ENCODE results near the gene KRT6B.
"Not testable (repeated sequence)": the region's sequence is repeated elsewhere in the genome, so short reads cannot be mapped to it uniquely, and the experiment has no call there.

Gene KRT6B

DNA sequence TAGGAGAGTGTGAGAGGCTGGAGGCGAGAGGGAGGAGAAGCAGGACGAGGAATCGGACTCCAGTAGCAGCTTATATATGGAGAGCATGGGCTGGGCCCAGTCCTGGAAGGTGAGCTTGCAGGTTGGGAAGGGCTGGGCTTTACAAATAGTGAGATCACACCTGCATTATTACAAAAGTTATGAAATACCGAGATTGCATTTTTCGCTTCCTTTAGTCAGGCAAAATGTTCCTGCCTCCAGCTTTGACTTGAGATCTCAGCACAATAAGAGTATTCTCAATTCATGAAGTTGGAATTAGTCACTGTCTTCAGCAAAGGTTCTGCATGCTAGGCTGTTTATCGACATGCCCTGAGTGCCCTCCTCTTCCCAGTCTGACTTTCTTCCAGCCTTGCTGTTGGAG is at the start of gene KRT6B:
Gene KRT6B, minus strand, starts transcription at position 46 of the 400 bp plus-strand sequence. CDS start 68 bp downstream, outside the sequence.
- DNase-seq = no peak

GRCh38 chr12:52501490-52501889 is 49.5 kb upstream of the KRT6B start:
- no peak for DNase-seq

DNA sequence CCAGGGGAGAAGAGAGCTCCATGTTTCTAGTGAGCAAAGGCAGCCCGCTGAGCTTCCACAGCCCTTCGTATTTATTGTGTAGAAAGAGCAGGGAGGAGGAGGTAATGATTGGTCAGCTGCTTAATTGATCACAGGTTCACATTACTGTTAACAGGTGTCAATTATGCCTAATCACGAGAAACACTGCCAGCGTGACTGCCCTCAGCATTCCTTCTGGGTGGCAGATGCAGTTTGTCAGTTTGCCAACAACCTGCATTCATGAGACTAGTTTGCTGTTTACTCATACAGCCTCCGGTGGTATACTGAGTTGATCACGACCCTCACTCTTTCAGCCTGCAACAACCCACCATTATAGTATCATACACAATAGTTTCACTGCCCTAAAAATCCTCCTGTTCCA is 48.6 kb upstream of the KRT6B start:
- DNase-seq = not testable (repeated sequence)

- no peak for DNase-seq
These were observed 48.0 kb upstream of the KRT6B start for GRCh38 chr12:52499806-52500560.

- no peak for DNase-seq
These were observed 47.0 kb upstream of the KRT6B start for GRCh38 chr12:52498946-52499345.

DNA sequence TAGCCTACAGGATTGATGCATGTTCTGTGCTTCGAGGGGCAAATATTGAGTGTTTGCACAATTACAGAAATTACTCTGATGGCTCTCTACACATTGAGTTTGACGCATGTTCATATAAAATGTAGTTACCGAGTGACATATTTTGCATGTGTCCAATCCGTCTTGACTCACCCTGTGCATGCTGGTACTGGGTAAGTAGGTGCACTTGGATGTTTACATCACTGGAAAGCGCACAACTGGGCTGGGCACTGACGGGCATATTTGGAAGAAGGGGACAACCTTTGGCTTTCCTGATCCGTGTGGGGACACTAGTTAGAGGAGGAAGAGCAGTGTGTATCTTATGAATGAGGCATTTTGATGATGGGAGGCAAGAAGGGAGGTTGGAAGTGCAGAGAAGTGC is 46.0 kb upstream of the KRT6B start:
- DNase-seq = no peak

GRCh38 chr12:52496590-52497071 is 44.7 kb upstream of the KRT6B start:
- no peak for DNase-seq

DNA sequence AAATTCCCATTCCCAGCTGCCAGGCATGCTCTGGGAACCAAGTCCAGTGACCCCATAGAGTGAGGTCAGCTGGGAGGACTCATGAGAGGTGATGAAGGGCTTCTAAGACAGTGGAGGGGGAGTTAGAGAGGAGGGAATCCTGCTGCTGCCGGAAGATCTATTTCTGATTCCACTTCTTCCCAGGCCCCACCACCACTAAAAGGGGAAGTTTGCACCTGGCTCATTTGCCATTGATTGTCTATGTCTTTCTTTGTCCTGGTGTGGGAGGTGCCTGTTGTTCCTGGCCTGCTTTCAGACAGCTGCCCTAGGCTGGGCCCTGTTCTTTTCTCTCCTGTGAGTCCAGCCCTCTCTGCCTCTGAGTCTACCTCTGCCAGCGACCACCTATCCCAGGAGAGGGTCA is 44.1 kb upstream of the KRT6B start:
- no peak for DNase-seq

GRCh38 chr12:52495389-52495788 is 43.4 kb upstream of the KRT6B start:
- no peak for DNase-seq

DNA sequence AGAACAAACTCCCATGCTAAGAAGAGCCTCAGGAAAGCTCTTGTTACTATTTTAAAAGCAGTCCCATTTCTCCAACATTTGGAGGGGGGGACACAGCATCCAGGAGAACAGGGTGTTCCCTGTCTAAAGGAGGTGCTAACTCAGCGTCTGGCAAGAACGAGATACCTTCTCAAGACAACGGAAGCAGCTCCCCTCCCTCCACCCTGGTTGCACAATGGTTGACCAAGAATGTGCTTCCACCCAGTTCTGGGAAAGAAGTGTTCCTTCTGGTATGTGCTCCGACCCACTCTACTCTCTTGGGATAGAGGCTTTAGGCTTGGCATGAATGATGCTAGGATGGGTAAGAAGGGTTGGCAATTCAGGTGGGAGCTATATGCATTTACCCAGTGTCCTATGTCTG is 42.6 kb upstream of the KRT6B start:
- DNase-seq = no peak

DNA sequence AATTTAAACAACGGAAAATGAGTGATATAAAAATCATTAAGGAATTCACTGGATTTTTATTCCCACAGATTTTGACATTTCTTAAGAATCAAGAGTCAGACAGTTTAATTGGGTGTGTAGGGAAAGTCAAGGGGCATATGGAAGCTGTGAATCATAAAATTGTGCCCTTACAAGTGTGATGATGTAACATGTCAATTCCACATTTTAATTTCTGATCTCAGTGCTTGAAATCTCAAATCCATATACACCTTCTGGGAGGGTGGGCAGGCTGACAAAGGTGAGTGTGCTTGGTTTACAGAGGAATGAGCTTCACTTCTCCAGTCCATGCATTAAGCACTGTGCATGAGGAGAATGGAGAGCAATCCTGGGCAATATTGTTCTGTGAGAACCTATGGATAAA is 42.2 kb upstream of the KRT6B start:
- no peak for DNase-seq

DNA sequence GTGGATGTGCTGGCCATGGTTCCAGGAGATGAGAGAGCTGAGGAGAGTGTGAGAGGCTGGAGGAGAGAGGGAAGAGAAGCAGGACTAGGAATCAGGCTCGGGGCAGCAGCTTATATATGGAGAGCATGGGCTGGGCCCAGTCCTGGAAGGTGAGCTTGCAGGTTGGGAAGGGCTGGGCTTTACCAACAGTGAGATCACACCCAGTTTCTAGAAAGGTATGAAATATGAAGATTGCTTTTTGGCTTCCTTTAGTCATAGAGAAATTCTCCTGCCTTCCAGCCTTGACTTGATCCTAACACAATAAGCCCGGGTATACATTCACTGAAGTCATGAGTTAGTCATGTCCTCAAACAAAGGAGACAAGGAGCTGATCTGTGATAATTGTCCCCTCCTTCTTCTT is 41.2 kb upstream of the KRT6B start, which contains the start of gene KRT6A:
Gene KRT6A, minus strand, starts transcription at position 86 of the 400 bp plus-strand sequence. Its CDS starts 69 bp downstream, at position 17.
- no peak for DNase-seq

- DNase-seq = not testable (repeated sequence)
These were observed 40.5 kb upstream of the KRT6B start for GRCh38 chr12:52492405-52492804.

DNA sequence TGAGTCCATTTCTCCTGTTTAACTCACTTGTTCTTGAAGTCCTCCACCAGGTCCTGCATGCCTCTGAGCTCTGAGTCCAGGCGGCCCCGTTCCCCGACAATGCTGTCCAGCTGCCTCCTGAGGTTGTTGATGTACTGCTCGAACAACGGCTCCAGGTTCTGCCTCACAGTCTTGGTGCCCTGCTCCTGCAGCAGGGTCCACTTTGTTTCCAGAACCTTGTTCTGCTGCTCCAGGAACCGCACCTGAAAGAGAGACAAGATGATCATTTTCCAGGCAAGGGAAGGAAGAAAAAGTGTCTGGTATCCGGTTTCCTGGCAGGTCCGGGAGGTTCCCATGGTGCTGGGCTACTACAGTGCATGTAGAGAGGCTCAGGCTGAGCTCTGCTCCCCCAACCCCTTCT is 39.5 kb upstream of the KRT6B start:
- DNase-seq = not testable (repeated sequence)

DNA sequence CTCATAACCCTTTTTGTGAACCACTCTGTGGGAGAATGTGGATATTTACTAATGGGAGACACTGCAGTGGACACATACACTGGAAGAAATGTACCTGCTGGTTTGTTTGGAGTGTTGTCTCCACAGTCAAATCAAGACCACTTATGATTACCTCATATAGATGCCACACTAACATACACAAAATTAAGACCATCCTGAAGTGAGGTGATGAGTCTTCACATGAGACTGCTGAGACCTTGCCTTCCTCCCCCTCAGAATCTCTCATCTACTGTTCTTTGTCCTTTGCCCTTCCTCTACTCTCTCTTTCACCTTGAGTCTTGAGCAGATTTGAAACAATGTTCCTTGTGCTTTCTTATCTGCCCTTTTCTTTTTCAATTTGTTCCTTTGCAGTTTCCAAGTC is 36.8 kb upstream of the KRT6B start:
- DNase-seq = no peak

DNA sequence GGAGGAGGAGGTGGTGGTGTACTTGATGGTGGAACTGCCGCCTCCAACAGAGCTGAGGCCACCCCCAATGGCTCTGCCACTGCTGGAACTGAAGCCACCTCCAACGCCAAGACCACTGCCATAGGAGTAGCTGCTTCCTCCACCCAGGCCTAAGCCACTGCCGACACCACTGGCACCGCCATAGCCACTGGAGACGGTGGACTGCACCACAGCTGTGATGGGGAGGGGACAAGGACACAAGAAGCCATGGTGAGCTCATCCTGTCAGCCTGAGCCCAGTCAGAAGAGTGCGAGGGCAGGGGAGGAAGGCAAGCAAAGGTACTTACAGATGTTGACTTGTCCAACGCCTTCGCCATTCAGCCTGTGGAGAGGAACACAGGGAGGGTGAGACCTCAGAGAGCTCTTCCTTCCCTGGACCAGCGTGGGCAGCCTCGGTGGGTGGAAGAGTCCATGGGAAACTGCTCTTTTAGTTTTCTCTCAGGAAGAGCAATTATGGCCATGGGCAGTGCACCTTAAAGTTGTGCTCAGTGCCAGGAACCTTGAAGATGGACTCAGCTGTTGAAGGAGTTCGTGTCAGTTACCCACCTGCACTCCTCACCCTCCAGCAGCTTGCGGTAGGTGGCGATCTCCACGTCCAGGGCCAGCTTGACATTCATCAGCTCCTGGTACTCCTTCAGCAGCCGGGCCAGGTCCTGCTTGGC is 35.9 kb upstream of the KRT6B start:
- not testable (repeated sequence) for DNase-seq

- no peak for DNase-seq
These were observed 35.3 kb upstream of the KRT6B start for GRCh38 chr12:52487211-52487610.

DNA sequence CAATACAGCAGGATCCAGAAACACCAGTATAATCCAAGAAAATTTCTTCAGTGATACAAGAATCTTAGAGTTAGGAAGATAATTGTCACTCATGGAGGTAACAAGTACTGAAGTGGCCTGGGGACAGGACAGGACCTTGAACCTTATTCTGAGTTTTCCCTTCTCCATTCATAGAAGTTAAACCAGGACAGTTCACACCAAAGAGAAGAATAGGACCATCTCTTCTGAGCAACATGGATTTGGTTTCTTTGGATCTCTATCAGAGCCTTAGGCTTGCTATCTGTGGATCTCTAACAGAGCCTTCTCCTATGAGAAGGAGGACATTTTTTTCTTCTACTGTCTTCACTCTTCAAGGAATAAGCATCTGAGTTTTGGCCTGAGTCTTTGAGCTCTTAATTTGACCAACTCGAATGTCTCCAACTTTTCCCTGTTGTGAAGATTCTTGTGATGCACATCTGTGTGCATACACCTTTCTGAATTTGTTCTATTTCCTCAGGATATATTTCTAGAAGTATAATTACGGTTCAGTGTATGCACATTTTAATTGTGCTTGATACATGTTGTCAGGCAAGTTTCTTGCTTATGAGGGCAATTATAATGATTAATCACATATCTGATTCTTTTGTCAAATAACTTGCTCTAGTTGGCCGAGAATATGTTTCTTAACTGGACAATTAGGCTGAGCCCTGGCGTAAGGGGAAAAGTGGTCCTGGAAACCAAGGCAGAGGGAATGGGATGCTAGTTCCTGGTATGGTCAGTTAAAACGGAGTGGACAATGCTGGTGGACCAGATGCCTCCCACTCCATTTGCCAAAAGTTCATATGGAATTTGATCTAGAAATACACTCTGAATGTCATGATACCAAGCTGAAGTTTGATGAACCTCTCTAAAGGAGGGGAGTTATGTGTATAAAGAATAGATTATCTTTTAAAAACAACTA is 34.5 kb upstream of the KRT6B start:
- no peak for DNase-seq

DNA sequence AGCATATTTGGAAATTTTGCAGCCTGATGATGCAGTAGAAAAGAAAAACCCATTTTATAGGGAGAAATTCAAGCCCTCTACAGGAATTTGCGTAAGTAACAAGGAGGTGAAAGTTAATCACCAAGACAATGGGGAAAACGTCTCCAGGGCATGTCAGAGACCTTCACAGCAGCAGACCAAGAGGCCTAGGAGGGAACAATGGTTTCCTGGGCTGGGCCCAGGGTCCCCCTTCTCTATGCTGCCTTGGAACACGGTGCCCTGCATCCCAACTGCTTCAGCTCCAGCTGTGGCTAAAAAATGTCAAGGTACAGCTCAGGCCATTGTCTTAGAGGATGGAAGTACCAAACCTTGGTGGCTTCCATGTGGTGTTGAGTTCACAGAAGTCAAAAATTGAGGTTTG is 28.1 kb upstream of the KRT6B start:
- DNase-seq = no peak

DNA sequence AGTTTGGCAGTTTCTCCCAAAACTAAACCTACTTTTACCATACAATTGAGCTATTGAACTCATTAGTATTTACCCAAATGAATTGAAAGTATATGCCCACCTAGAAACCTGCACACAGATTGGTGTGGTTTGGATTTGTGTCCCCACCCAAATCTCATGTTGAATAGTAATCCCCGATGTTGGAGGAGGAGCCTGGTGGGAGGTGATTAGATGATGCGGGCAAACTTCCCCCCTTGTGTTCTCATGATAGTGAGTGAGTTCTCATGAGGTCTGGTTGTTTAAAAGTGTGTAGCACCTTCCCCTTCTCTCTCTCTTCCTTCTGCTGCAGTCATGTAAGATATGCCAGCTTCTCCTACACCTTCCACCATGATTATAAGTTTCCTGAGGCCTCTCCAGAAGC is 25.7 kb upstream of the KRT6B start:
- no peak for DNase-seq

- no peak for DNase-seq
These were observed 22.3 kb upstream of the KRT6B start for GRCh38 chr12:52474212-52474611.

DNA sequence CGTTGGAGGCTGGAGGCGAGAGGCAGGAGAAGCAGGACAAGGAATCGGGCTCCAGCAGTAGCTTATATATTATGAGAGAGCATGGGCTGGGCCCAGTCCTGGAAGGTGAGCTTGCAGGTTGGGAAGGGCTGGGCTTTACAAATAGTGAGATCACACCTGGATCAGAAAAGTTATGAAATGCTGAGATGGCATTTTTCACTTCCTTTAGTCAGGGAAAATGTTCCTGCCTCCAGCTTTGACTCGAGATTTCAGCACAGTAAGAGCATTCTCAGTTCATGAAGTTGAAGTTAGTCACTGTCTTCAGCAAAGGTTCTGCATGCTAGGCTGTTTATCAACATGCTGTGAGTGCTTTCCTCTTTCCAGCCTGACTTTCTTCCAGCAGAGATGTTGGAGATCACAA is 21.8 kb upstream of the KRT6B start, which contains the start of gene KRT6C:
Gene KRT6C, minus strand, starts transcription at position 38 of the 400 bp plus-strand sequence. CDS start 68 bp downstream, outside the sequence.
- no peak for DNase-seq

DNA sequence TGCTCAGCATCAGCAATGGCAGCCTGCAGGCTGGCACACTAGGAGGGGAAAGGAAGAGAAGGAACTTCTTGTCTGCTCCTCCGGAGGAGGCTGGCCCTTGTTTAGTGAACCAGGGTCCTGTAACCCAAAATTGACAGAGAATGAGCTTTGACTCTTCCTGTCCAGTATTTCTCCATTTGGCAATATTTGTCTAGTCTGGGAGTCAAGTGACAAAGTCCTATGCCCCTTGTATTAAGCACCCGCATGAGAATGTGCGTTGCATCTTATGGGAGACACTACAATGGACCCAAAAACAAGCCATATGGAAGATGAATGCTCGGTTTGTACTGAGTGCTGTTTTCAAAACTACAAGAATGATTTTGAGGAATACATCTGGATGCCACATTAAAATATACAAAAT is 17.9 kb upstream of the KRT6B start:
- DNase-seq = no peak
